CD4-positive, CD25-positive, alpha-beta regulatory T cell (primary cell): Measurements from ENCODE around the gene GSDMA. TPM values are rescaled to one million over a fixed set of nuclear protein-coding genes. Genes with fewer than 3 reads are reported as not detected.

Experiments
- ATAC-seq, 2 donors: fragments of 150-1000 bp; cut with Tn5 transposase; one replicate each; pipeline ENCODE4 v1.10.0; 2021; ENCODE audit warnings: low read depth in 2 of 2, moderate number of reproducible peaks in 2 of 2, moderate library complexity in 1 of 2
- DNase-seq, 3 donors: peaks; one replicate each; pipeline versions ENCODE4 v3.0.0 to v3.0.0-alpha.2; 2012 to 2022; ENCODE audit warnings: mixed read lengths in 1 of 3
- H3K27ac ChIP-seq: one replicate; pipeline ENCODE4 v1.7.0; 2013; ENCODE audit warnings: mild to moderate bottlenecking, low read length; ENCODE audit not compliant: insufficient read depth, poor library complexity, severe bottlenecking
- H3K27me3 ChIP-seq: one replicate; pipeline ENCODE4 v1.7.0; 2013; ENCODE audit warnings: low read length; ENCODE audit not compliant: control insufficient read depth, insufficient read depth
- H3K36me3 ChIP-seq: one replicate; pipeline ENCODE4 v1.7.0; 2013; ENCODE audit warnings: mild to moderate bottlenecking, low read length, moderate library complexity; ENCODE audit not compliant: control insufficient read depth, insufficient read depth
- H3K4me1 ChIP-seq: 2 replicates; pipeline ENCODE4 v1.7.0; 2013; ENCODE audit warnings: mild to moderate bottlenecking, low read length; ENCODE audit not compliant: insufficient read depth, control insufficient read depth, poor library complexity, severe bottlenecking
- H3K4me3 ChIP-seq: one replicate; pipeline ENCODE4 v1.7.0; 2013; ENCODE audit warnings: low read depth, mild to moderate bottlenecking, low read length, moderate library complexity
- H3K9me3 ChIP-seq, 2 experiments: 1 replicate in 1 of 2; 2 replicates in 1 of 2; pipeline ENCODE4 v1.7.0; 2013; ENCODE audit warnings: low read length in 2 of 2, mild to moderate bottlenecking in 1 of 2, moderate library complexity in 1 of 2; ENCODE audit not compliant: control insufficient read depth in 2 of 2
- H3K27ac Mint-ChIP-seq, 3 donors: one replicate each; pipeline ENCODE4 v1.8.0; 2020 to 2022; ENCODE audit warnings: mild to moderate bottlenecking in 3 of 3, mixed read lengths in 3 of 3, moderate library complexity in 2 of 3
- H3K27me3 Mint-ChIP-seq: one replicate; pipeline ENCODE4 v1.8.0; 2022; ENCODE audit warnings: mild to moderate bottlenecking, mixed read lengths
- H3K36me3 Mint-ChIP-seq: one replicate; pipeline ENCODE4 v1.8.0; 2020; ENCODE audit warnings: mixed read lengths
- H3K4me1 Mint-ChIP-seq, 4 donors: one replicate each; pipeline ENCODE4 v1.8.0; 2020 to 2022; ENCODE audit warnings: mixed read lengths in 4 of 4, mild to moderate bottlenecking in 1 of 4
- H3K4me3 Mint-ChIP-seq, 4 donors: one replicate each; pipeline ENCODE4 v1.8.0; 2020 to 2022; ENCODE audit warnings: mild to moderate bottlenecking in 4 of 4, mixed read lengths in 4 of 4, moderate library complexity in 3 of 4
- H3K9me3 Mint-ChIP-seq, 7 donors: one replicate each; pipeline ENCODE4 v1.8.0; 2020 to 2022; ENCODE audit warnings: mixed read lengths in 7 of 7, mild to moderate bottlenecking in 3 of 7, moderate library complexity in 2 of 7
- polyA plus RNA-seq, 4 donors: library from polyadenylated mRNA; unstranded; fragments of 300-500 nt; fragmentation: Illumina TruSeq; gene quantifications; one replicate each; pipeline ENCODE4 v1.2.3, GENCODE V29; 2021
- total RNA-seq: library from RNA; stranded (reverse); gene quantifications from one replicate; pipeline ENCODE4 v1.2.3, GENCODE V29; 2022

GSDMA gene
- total and polyA plus RNA-seq, 5 donors from 2014 or later = 1.1 to 2.8 (median 2.1) TPM

GRCh38 chr17:40022497-40022896 is 59.7 kb downstream of the GSDMA start:
- ATAC-seq (no peak), DNase-seq (no peak)
- H3K36me3 Mint-ChIP-seq = peaks cover 27% of the 10 kb centered on the region
- no peak overlapping the region for H3K27ac Mint-ChIP-seq
- peaks cover 5 to 22% (median 14%) of the 10 kb centered on the region in 4 donors for H3K4me1 Mint-ChIP-seq
- peaks cover 0 to 1% (median 0%) of the 10 kb centered on the region in 7 donors for H3K9me3 Mint-ChIP-seq
- no peak overlapping the region for H3K4me3 Mint-ChIP-seq
- H3K27me3 ChIP-seq = no peaks in the 10 kb centered on the region
- peaks cover 13% of the 10 kb centered on the region for H3K4me1 ChIP-seq
- no peaks in the 10 kb centered on the region for H3K27me3 Mint-ChIP-seq
- H3K36me3 ChIP-seq = peaks cover 57% of the 10 kb centered on the region
- no peaks in the 10 kb centered on the region for H3K9me3 ChIP-seq
- H3K4me3 ChIP-seq = no peak overlapping the region
- no peak overlapping the region for H3K27ac ChIP-seq

GRCh38 chr17:40022961-40023541 is 60.2 kb downstream of the GSDMA start:
- no peak overlapping the region for H3K27ac Mint-ChIP-seq
- Histone ChIP-seq H3K36me3 (peaks cover 58% of the 10 kb centered on the region), H3K27me3 (no peaks in the 10 kb centered on the region), H3K9me3 (no peaks in the 10 kb centered on the region), H3K27ac (no peak overlapping the region), H3K4me1 (peaks cover 13% of the 10 kb centered on the region), H3K4me3 (no peak overlapping the region)
- H3K36me3 Mint-ChIP-seq = peaks cover 27% of the 10 kb centered on the region
- peaks cover 0 to 1% (median 0%) of the 10 kb centered on the region in 7 donors for H3K9me3 Mint-ChIP-seq
- H3K27me3 Mint-ChIP-seq = no peaks in the 10 kb centered on the region
- ATAC-seq = no peak
- DNase-seq = no peak
- no peak overlapping the region for H3K4me3 Mint-ChIP-seq
- H3K4me1 Mint-ChIP-seq = peaks cover 5 to 22% (median 14%) of the 10 kb centered on the region in 4 donors

GRCh38 chr17:40023590-40024292 is 60.9 kb downstream of the GSDMA start:
- Histone ChIP-seq H3K36me3 (peaks cover 62% of the 10 kb centered on the region), H3K27me3 (no peaks in the 10 kb centered on the region), H3K4me1 (peaks cover 13% of the 10 kb centered on the region), H3K27ac (no peak overlapping the region), H3K9me3 (no peaks in the 10 kb centered on the region), H3K4me3 (no peak overlapping the region)
- ATAC-seq (no peak), DNase-seq (no peak)
- peaks cover 30% of the 10 kb centered on the region for H3K36me3 Mint-ChIP-seq
- peaks cover 0 to 1% (median 0%) of the 10 kb centered on the region in 7 donors for H3K9me3 Mint-ChIP-seq
- no peak overlapping the region for H3K27ac Mint-ChIP-seq
- peaks cover 5 to 22% (median 14%) of the 10 kb centered on the region in 4 donors for H3K4me1 Mint-ChIP-seq
- no peaks in the 10 kb centered on the region for H3K27me3 Mint-ChIP-seq
- H3K4me3 Mint-ChIP-seq = no peak overlapping the region

- Histone ChIP-seq H3K4me3 (no peak overlapping the region), H3K36me3 (peaks cover 65% of the 10 kb centered on the region), H3K27me3 (no peaks in the 10 kb centered on the region), H3K27ac (no peak overlapping the region), H3K4me1 (peaks cover 13% of the 10 kb centered on the region), H3K9me3 (no peaks in the 10 kb centered on the region)
- Mint-ChIP-seq H3K4me3 (no peak overlapping the region), H3K36me3 (peaks cover 34% of the 10 kb centered on the region), H3K27ac (no peak overlapping the region), H3K9me3 (no peaks in the 10 kb centered on the region), H3K4me1 (peaks cover 5 to 22% (median 14%) of the 10 kb centered on the region in 4 donors), H3K27me3 (no peaks in the 10 kb centered on the region)
- DNase-seq = no peak
- ATAC-seq = no peak
Observed at GRCh38 chr17:40024901-40025300, 62.1 kb downstream of the GSDMA start.

GRCh38 chr17:40025559-40025958 is 62.8 kb downstream of the GSDMA start:
- H3K4me1 Mint-ChIP-seq = peaks cover 5 to 22% (median 14%) of the 10 kb centered on the region in 4 donors
- no peak for ATAC-seq
- Histone ChIP-seq H3K9me3 (no peaks in the 10 kb centered on the region), H3K4me3 (no peak overlapping the region), H3K36me3 (peaks cover 59% of the 10 kb centered on the region), H3K27ac (no peak overlapping the region), H3K4me1 (peaks cover 13% of the 10 kb centered on the region), H3K27me3 (no peaks in the 10 kb centered on the region)
- H3K27me3 Mint-ChIP-seq = no peaks in the 10 kb centered on the region
- DNase-seq = no peak
- H3K4me3 Mint-ChIP-seq = peak overlapping the region in 1 of 4 donors; percentile 2
- peak overlapping the region in 1 of 3 donors; percentile 33 for H3K27ac Mint-ChIP-seq
- peaks cover 34% of the 10 kb centered on the region for H3K36me3 Mint-ChIP-seq
- H3K9me3 Mint-ChIP-seq = no peaks in the 10 kb centered on the region

- H3K4me3 Mint-ChIP-seq = peak overlapping the region in 2 of 4 donors; percentile 2 to 29
- H3K27ac ChIP-seq = no peak overlapping the region
Observed at GRCh38 chr17:40025991-40026815, 63.4 kb downstream of the GSDMA start.

GRCh38 chr17:40026816-40027613 is 64.2 kb downstream of the GSDMA start:
- Mint-ChIP-seq H3K4me1 (peaks cover 5 to 22% (median 14%) of the 10 kb centered on the region in 4 donors), H3K27me3 (no peaks in the 10 kb centered on the region), H3K4me3 (no peak overlapping the region), H3K9me3 (no peaks in the 10 kb centered on the region), H3K27ac (peak overlapping the region in 2 of 3 donors; percentile 36 to 44), H3K36me3 (peaks cover 34% of the 10 kb centered on the region)
- Histone ChIP-seq H3K36me3 (peaks cover 61% of the 10 kb centered on the region), H3K9me3 (no peaks in the 10 kb centered on the region), H3K4me3 (no peak overlapping the region), H3K27ac (no peak overlapping the region), H3K4me1 (peaks cover 13% of the 10 kb centered on the region), H3K27me3 (no peaks in the 10 kb centered on the region)
- DNase-seq = peak; percentile 63 to 78 (median 70)
- peak; percentile 72 to 76 for ATAC-seq

More at GRCh38 chr17:40025991-40026815, 63.4 kb downstream of the GSDMA start:
- H3K36me3 Mint-ChIP-seq = peaks cover 34% of the 10 kb centered on the region
- no peaks in the 10 kb centered on the region for H3K27me3 Mint-ChIP-seq
- H3K36me3 ChIP-seq = peaks cover 61% of the 10 kb centered on the region
- H3K4me3 ChIP-seq = no peak overlapping the region
- ATAC-seq (peak; percentile 35 to 45), DNase-seq (peak in 2 of 3 donors; percentile 21 to 62)
- peak overlapping the region in 1 of 3 donors; percentile 33 for H3K27ac Mint-ChIP-seq
- no peaks in the 10 kb centered on the region for H3K9me3 Mint-ChIP-seq
- H3K27me3 ChIP-seq = no peaks in the 10 kb centered on the region
- H3K9me3 ChIP-seq = no peaks in the 10 kb centered on the region
- peaks cover 5 to 22% (median 14%) of the 10 kb centered on the region in 4 donors for H3K4me1 Mint-ChIP-seq
- peaks cover 13% of the 10 kb centered on the region for H3K4me1 ChIP-seq
